Measurements from ENCODE around the gene BRINP2. TPM values are rescaled to one million over a fixed set of nuclear protein-coding genes. Genes with fewer than 3 reads are reported as not detected.

Gene BRINP2
- total RNA-seq, 1 experiment from 2014 or later, result not detected

DNA sequence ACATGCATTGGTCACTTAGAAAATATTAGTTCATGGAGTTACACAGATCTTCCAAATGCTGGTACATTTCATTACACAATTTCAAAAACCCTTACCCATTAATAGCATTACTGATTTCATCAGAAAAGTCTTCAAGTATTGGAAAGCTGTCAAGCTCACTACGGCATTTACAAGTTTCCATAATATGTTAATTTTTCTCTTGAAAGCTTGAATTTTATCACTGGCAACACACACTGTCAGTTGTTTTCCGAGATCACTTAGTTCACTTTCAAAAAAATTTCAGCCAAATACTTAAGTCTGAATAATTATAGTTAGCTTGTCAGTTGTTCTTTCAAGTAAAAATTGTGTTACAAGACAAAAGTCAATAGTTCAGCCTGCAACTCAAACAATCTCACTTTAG, 24.3 kb upstream of the BRINP2 start:
- CTCF ChIA-PET, result interaction anchor here (0.7 to 1.2 kb wide), 3 partner anchors 9 to 252 kb away, joined by 3 to 5 read pairs (median 3); no protein-coding TSS in a partner anchor
- no peak overlapping the region for H3K4me3 Mint-ChIP-seq (ENCODE audit: unreplicated experiment)
- H3K4me1 Mint-ChIP-seq (ENCODE audit: insufficient read depth, unreplicated experiment), result no peaks in the 10 kb centered on the region
- no TSS peak for BruUV-seq (replicated peaks)
- intact Hi-C loops (cut with micrococcal nuclease), result no loop called here
- TF ChIP-seq, protein P1, sequence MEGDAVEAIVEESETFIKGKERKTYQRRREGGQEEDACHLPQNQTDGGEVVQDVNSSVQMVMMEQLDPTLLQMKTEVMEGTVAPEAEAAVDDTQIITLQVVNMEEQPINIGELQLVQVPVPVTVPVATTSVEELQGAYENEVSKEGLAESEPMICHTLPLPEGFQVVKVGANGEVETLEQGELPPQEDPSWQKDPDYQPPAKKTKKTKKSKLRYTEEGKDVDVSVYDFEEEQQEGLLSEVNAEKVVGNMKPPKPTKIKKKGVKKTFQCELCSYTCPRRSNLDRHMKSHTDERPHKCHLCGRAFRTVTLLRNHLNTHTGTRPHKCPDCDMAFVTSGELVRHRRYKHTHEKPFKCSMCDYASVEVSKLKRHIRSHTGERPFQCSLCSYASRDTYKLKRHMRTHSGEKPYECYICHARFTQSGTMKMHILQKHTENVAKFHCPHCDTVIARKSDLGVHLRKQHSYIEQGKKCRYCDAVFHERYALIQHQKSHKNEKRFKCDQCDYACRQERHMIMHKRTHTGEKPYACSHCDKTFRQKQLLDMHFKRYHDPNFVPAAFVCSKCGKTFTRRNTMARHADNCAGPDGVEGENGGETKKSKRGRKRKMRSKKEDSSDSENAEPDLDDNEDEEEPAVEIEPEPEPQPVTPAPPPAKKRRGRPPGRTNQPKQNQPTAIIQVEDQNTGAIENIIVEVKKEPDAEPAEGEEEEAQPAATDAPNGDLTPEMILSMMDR (IDR thresholded peaks at IDR 0.05; ENCODE audit: unreplicated experiment), result no peak
- peaks cover 6% of the 10 kb centered on the region for H3K27me3 Mint-ChIP-seq (ENCODE audit: insufficient read depth, unreplicated experiment)
- DNase-seq (ENCODE audit: unreplicated experiment), result no peak
- no peaks in the 10 kb centered on the region for H3K9me3 Mint-ChIP-seq (ENCODE audit: unreplicated experiment)
- POLR2A ChIA-PET, result interaction anchor here (0.6 kb wide), 1 partner anchor 266 kb away, joined by 3 read pairs; no protein-coding TSS in a partner anchor
- no peaks in the 10 kb centered on the region for H3K36me3 Mint-ChIP-seq (ENCODE audit: insufficient read depth, unreplicated experiment)
- no peak overlapping the region for H3K27ac Mint-ChIP-seq (ENCODE audit: low read depth, unreplicated experiment)

DNA sequence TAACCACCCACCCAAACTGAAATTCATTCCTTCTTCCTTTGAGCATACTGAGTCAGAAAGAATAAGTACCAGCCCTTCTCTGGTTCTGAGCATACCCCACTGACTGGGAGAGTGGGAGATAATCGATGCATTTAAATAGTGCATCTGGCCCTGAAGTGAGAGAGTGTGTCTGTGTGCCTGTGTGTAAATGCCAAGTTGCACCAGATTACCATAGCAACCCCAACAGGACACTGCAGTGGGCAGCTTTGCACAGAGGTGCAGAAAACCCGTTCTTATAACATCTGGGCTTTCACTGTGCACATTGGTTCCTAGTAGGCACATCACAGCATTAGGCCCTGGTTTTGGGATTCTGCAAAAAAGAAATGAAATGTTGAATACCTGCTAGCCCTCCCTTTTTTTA, 8.5 kb upstream of the BRINP2 start:
- H3K9me3 Mint-ChIP-seq (ENCODE audit: unreplicated experiment), result no peaks in the 10 kb centered on the region
- ChIA-PET CTCF (interaction anchor here (0.6 to 5.5 kb wide), 5 partner anchors 9 to 183 kb away, joined by 3 to 34 read pairs (median 4); no protein-coding TSS in a partner anchor), POLR2A (no interaction called here)
- no peak for DNase-seq (ENCODE audit: unreplicated experiment)
- no peak overlapping the region for H3K27ac Mint-ChIP-seq (ENCODE audit: low read depth, unreplicated experiment)
- H3K4me3 Mint-ChIP-seq (ENCODE audit: unreplicated experiment), result no peak overlapping the region
- H3K36me3 Mint-ChIP-seq (ENCODE audit: insufficient read depth, unreplicated experiment), result no peaks in the 10 kb centered on the region
- peaks cover 5% of the 10 kb centered on the region for H3K4me1 Mint-ChIP-seq (ENCODE audit: insufficient read depth, unreplicated experiment)
- peaks cover 48% of the 10 kb centered on the region for H3K27me3 Mint-ChIP-seq (ENCODE audit: insufficient read depth, unreplicated experiment)
- TF ChIP-seq, protein P1 (IDR thresholded peaks at IDR 0.05; ENCODE audit: unreplicated experiment), result no peak
- BruUV-seq (replicated peaks), result no TSS peak
- intact Hi-C loops (cut with micrococcal nuclease), result no loop called here

DNA sequence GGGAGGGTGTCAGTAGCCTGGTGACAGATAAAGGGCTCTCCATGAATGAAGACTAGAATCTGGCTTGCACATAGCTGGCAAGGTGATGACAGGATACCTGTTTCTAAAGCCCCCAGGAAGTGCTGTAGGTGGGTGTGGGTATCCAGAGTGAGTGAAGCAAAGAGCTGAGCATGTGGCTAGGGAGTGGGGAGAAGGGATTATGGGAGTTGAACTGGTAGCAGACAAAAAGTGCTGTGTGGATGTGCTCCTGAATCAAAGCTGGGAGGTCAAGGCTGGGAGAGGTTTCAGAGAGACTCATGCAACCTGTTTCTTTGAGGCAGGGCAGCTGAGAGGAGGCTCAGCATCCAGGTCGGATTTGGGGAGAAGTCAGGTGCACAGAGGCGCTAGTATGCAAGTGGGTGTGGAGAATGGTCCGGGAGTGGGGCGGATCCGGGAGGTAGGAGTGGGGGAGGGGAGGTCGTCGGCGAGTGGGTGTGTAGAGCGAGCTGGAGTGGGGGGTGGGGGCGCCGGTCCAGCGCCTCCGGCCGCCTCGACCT, 6.8 kb upstream of the BRINP2 start:
- DNase-seq (ENCODE audit: unreplicated experiment), result no peak
- CTCF ChIA-PET, result interaction anchor here (0.6 to 5.5 kb wide), 4 partner anchors 8 to 283 kb away, joined by 3 to 34 read pairs (median 4); no protein-coding TSS in a partner anchor
- TF ChIP-seq, protein P1 (IDR thresholded peaks at IDR 0.05; ENCODE audit: unreplicated experiment), result no peak
- Mint-ChIP-seq H3K27ac (ENCODE audit: low read depth, unreplicated experiment) (no peak overlapping the region), H3K4me3 (ENCODE audit: unreplicated experiment) (peak overlapping the region; percentile 41), H3K4me1 (ENCODE audit: insufficient read depth, unreplicated experiment) (peaks cover 5% of the 10 kb centered on the region), H3K36me3 (ENCODE audit: insufficient read depth, unreplicated experiment) (no peaks in the 10 kb centered on the region), H3K9me3 (ENCODE audit: unreplicated experiment) (no peaks in the 10 kb centered on the region), H3K27me3 (ENCODE audit: insufficient read depth, unreplicated experiment) (peaks cover 48% of the 10 kb centered on the region)
- intact Hi-C loops (cut with micrococcal nuclease), result no loop called here
- POLR2A ChIA-PET, result no interaction called here
- BruUV-seq (replicated peaks), result no TSS peak

DNA sequence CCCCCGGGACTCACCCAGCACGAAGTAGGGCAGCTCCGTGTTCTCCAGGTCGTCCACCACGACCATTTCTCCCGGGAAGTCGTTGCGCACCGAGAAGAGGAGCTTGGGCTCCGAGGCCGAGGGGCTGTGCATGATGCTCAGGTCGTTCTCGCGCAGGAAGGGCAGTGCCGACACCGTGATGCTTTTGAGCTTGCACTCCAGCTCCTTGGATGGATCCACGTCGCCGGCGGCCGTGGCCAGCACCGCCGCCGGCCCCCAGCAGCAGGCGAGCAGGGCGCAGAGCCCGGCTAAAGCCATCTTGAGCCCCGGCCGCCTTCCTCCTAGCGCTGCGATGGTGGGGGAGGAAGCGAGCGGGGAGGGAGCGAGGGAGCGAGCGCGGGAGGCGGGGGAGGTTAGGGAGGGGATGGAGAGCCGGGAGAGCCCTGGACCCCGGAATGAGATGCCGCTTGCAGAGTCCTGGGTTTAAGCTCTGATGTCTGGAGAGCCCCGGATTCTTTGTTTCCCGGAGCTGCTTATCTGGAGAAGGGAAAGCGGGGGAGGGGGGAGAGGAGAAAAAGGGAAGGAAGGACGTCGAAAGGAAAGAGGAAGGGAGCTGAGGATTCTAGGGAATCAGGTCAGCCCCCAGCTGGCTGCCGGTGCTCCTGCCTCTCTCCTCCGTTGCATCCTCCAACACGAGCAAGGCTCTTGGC, 6.2 kb upstream of the BRINP2 start, which contains the start of gene ASTN1:
Gene ASTN1, minus strand, starts transcription at position 333 of the 689 bp plus-strand sequence. Its CDS starts 36 bp downstream, at position 297.
- BruUV-seq (replicated peaks), result no TSS peak
- no peak within 1 kb of the TSS for H3K27ac Mint-ChIP-seq (ENCODE audit: low read depth, unreplicated experiment)
- intact Hi-C loops (cut with micrococcal nuclease), result no loop called here

More for the DNA sequence above, 6.2 kb upstream of the BRINP2 start, which contains the start of gene ASTN1:
- Mint-ChIP-seq H3K4me3 (ENCODE audit: unreplicated experiment) (peak within 1 kb of the TSS; percentile 41), H3K36me3 (ENCODE audit: insufficient read depth, unreplicated experiment) (no peaks in the 10 kb centered on the region), H3K27me3 (ENCODE audit: insufficient read depth, unreplicated experiment) (peaks cover 48% of the 10 kb centered on the region), H3K9me3 (ENCODE audit: unreplicated experiment) (no peaks in the 10 kb centered on the region), H3K4me1 (ENCODE audit: insufficient read depth, unreplicated experiment) (peaks cover 5% of the 10 kb centered on the region)
- ChIA-PET POLR2A (no interaction called here), CTCF (interaction anchor here (0.5 to 5.5 kb wide), 8 partner anchors 9 to 779 kb away, joined by 3 to 34 read pairs (median 3); no protein-coding TSS in a partner anchor)
- no peak for DNase-seq (ENCODE audit: unreplicated experiment)
- TF ChIP-seq, protein P1 (IDR thresholded peaks at IDR 0.05; ENCODE audit: unreplicated experiment), result no peak

Data from MCF 10A (cell line).